ENCODE data around the gene DCDC1.

Gene DCDC1

GRCh38 chr11:30875806-30876205 is 493.7 kb downstream of the DCDC1 start:
- Histone ChIP-seq H3K9ac (ENCODE audit: low read length in 5 of 5) (no peak overlapping the region), H3K27me3 (ENCODE audit: control insufficient read depth in 5 of 5, insufficient read depth in 4 of 5, low read length in 5 of 5) (no peaks in the 10 kb centered on the region)

DNA sequence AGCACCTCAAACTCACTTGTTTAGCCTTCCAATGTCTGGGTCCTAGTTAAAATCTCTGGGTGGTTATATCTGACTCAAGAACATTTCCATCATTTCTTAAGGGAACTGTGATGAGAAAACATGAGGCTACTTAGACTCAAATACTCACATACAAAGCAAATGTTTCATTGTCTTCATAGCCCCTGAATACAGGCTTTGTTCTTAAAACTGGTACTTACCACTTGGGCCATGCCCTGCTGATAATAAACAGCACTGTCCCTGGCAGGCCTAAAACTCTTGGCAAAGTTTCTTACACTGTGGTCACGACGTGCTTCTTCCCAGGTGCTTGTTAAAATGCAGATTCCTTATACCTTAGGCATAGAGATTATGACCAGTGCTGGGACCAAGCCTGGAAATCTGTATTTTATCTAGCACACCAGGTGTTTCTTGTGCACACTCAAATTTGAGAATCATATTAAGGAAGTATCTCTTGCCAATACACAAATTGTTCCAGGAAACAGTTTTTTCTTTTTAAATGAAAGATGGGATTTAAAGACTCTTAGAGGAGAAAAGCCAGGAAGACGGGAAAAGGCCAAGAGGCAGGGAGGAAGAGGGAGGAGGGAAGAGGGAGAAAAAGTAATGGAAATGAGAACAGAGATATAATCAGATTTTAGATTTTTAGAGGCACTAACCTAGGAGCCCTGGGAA is 495.5 kb downstream of the DCDC1 start:
- H3K27me3 ChIP-seq (ENCODE audit: control insufficient read depth in 5 of 5, insufficient read depth in 4 of 5, low read length in 5 of 5), result no peaks in the 10 kb centered on the region
- no peaks in the 10 kb centered on the region for H3K9me3 ChIP-seq (ENCODE audit: control insufficient read depth in 5 of 5, low read length in 5 of 5)
- peaks cover 0 to 20% (median 13%) of the 10 kb centered on the region in 5 donors for H3K4me1 ChIP-seq (ENCODE audit: control insufficient read depth in 5 of 5, insufficient read depth in 5 of 5, low read length in 5 of 5)
- H3K36me3 ChIP-seq (ENCODE audit: control insufficient read depth in 5 of 5, insufficient read depth in 5 of 5, low read length in 5 of 5), result no peaks in the 10 kb centered on the region
- no peak overlapping the region for H3K9ac ChIP-seq (ENCODE audit: low read length in 5 of 5)
- no peak overlapping the region for H3K4me3 ChIP-seq (ENCODE audit: low read depth in 1 of 5, low read length in 5 of 5)
- H3K27ac ChIP-seq (ENCODE audit: low read depth, low read length), result no peak overlapping the region

More at GRCh38 chr11:30875806-30876205, 493.7 kb downstream of the DCDC1 start:
- Histone ChIP-seq H3K9me3 (ENCODE audit: control insufficient read depth in 5 of 5, low read length in 5 of 5) (no peaks in the 10 kb centered on the region), H3K27ac (ENCODE audit: low read depth, low read length) (no peak overlapping the region), H3K4me1 (ENCODE audit: control insufficient read depth in 5 of 5, insufficient read depth in 5 of 5, low read length in 5 of 5) (peaks cover 0 to 27% (median 17%) of the 10 kb centered on the region in 5 donors), H3K36me3 (ENCODE audit: control insufficient read depth in 5 of 5, insufficient read depth in 5 of 5, low read length in 5 of 5) (no peaks in the 10 kb centered on the region), H3K4me3 (ENCODE audit: low read depth in 1 of 5, low read length in 5 of 5) (no peak overlapping the region)

GRCh38 chr11:30868626-30869081 is 500.9 kb downstream of the DCDC1 start:
- Histone ChIP-seq H3K9ac (ENCODE audit: low read length in 5 of 5) (no peak overlapping the region), H3K4me3 (ENCODE audit: low read depth in 1 of 5, low read length in 5 of 5) (no peak overlapping the region), H3K27ac (ENCODE audit: low read depth, low read length) (no peak overlapping the region), H3K9me3 (ENCODE audit: control insufficient read depth in 5 of 5, low read length in 5 of 5) (no peaks in the 10 kb centered on the region), H3K27me3 (ENCODE audit: control insufficient read depth in 5 of 5, insufficient read depth in 4 of 5, low read length in 5 of 5) (no peaks in the 10 kb centered on the region), H3K4me1 (ENCODE audit: control insufficient read depth in 5 of 5, insufficient read depth in 5 of 5, low read length in 5 of 5) (no peaks in the 10 kb centered on the region), H3K36me3 (ENCODE audit: control insufficient read depth in 5 of 5, insufficient read depth in 5 of 5, low read length in 5 of 5) (no peaks in the 10 kb centered on the region)

GRCh38 chr11:30863209-30863608 is 506.3 kb downstream of the DCDC1 start:
- no peaks in the 10 kb centered on the region for H3K36me3 ChIP-seq (ENCODE audit: control insufficient read depth in 5 of 5, insufficient read depth in 5 of 5, low read length in 5 of 5)
- no peak overlapping the region for H3K27ac ChIP-seq (ENCODE audit: low read depth, low read length)
- H3K9ac ChIP-seq (ENCODE audit: low read length in 5 of 5), result no peak overlapping the region
- no peak overlapping the region for H3K4me3 ChIP-seq (ENCODE audit: low read depth in 1 of 5, low read length in 5 of 5)
- no peaks in the 10 kb centered on the region for H3K9me3 ChIP-seq (ENCODE audit: control insufficient read depth in 5 of 5, low read length in 5 of 5)
- H3K27me3 ChIP-seq (ENCODE audit: control insufficient read depth in 5 of 5, insufficient read depth in 4 of 5, low read length in 5 of 5), result peaks cover 0 to 7% (median 0%) of the 10 kb centered on the region in 5 donors
- H3K4me1 ChIP-seq (ENCODE audit: control insufficient read depth in 5 of 5, insufficient read depth in 5 of 5, low read length in 5 of 5), result peaks cover 0 to 6% (median 0%) of the 10 kb centered on the region in 5 donors

DNA sequence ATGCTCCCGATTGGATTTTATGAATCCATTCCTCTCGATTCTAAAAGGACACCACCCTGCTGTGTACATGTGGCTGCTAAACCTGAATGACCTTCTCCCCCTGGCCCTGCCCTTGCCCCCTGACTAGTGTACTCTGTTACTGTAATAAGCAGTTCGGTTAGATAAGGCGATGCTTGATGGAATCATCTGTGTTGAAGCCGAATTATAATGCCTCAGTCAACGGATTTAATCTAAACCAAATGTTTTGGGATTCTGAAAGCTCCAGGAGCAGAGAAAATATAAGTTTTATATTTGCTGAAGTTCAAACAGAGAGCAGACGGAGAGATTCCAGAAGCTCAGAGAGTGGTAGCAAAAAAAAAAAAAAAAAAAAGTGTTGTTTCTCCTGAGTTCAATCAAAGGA is 508.0 kb downstream of the DCDC1 start:
- Histone ChIP-seq H3K4me3 (ENCODE audit: low read depth in 1 of 5, low read length in 5 of 5) (no peak overlapping the region), H3K27ac (ENCODE audit: low read depth, low read length) (no peak overlapping the region), H3K4me1 (ENCODE audit: control insufficient read depth in 5 of 5, insufficient read depth in 5 of 5, low read length in 5 of 5) (peaks cover 0 to 6% (median 0%) of the 10 kb centered on the region in 5 donors), H3K36me3 (ENCODE audit: control insufficient read depth in 5 of 5, insufficient read depth in 5 of 5, low read length in 5 of 5) (no peaks in the 10 kb centered on the region), H3K27me3 (ENCODE audit: control insufficient read depth in 5 of 5, insufficient read depth in 4 of 5, low read length in 5 of 5) (peaks cover 0 to 7% (median 0%) of the 10 kb centered on the region in 5 donors), H3K9me3 (ENCODE audit: control insufficient read depth in 5 of 5, low read length in 5 of 5) (no peaks in the 10 kb centered on the region), H3K9ac (ENCODE audit: low read length in 5 of 5) (no peak overlapping the region)

GRCh38 chr11:30861064-30861463 is 508.5 kb downstream of the DCDC1 start:
- no peaks in the 10 kb centered on the region for H3K36me3 ChIP-seq (ENCODE audit: control insufficient read depth in 5 of 5, insufficient read depth in 5 of 5, low read length in 5 of 5)
- H3K27me3 ChIP-seq (ENCODE audit: control insufficient read depth in 5 of 5, insufficient read depth in 4 of 5, low read length in 5 of 5), result peaks cover 0 to 7% (median 0%) of the 10 kb centered on the region in 5 donors
- H3K9me3 ChIP-seq (ENCODE audit: control insufficient read depth in 5 of 5, low read length in 5 of 5), result no peaks in the 10 kb centered on the region
- H3K4me1 ChIP-seq (ENCODE audit: control insufficient read depth in 5 of 5, insufficient read depth in 5 of 5, low read length in 5 of 5), result peaks cover 0 to 6% (median 0%) of the 10 kb centered on the region in 5 donors
- H3K4me3 ChIP-seq (ENCODE audit: low read depth in 1 of 5, low read length in 5 of 5), result no peak overlapping the region
- H3K27ac ChIP-seq (ENCODE audit: low read depth, low read length), result no peak overlapping the region
- no peak overlapping the region for H3K9ac ChIP-seq (ENCODE audit: low read length in 5 of 5)

GRCh38 chr11:30860146-30860545 is 509.4 kb downstream of the DCDC1 start:
- Histone ChIP-seq H3K27me3 (ENCODE audit: control insufficient read depth in 5 of 5, insufficient read depth in 4 of 5, low read length in 5 of 5) (peaks cover 0 to 7% (median 0%) of the 10 kb centered on the region in 5 donors), H3K9ac (ENCODE audit: low read length in 5 of 5) (no peak overlapping the region), H3K27ac (ENCODE audit: low read depth, low read length) (no peak overlapping the region), H3K4me1 (ENCODE audit: control insufficient read depth in 5 of 5, insufficient read depth in 5 of 5, low read length in 5 of 5) (peaks cover 0 to 8% (median 0%) of the 10 kb centered on the region in 5 donors), H3K9me3 (ENCODE audit: control insufficient read depth in 5 of 5, low read length in 5 of 5) (no peaks in the 10 kb centered on the region), H3K4me3 (ENCODE audit: low read depth in 1 of 5, low read length in 5 of 5) (no peak overlapping the region), H3K36me3 (ENCODE audit: control insufficient read depth in 5 of 5, insufficient read depth in 5 of 5, low read length in 5 of 5) (no peaks in the 10 kb centered on the region)

DNA sequence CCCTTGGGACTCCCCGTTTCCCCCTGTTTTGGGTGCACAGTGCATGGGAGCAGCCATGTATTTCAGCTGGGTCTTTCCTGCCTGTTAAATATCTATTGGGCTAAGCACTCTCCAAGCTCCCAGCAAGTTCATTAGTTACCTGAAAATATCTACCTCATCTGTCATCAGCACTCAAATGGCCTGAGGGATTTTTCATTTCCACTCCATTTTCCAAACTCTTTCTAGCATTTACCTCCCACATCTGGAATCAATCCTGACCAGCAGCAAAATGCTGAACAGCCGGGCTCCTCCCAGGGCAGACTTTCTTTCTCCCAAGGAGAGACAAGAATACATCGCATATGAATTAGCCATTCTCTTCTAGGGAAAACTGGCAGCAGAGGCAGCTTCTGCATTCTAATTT is 509.9 kb downstream of the DCDC1 start:
- H3K4me3 ChIP-seq (ENCODE audit: low read depth in 1 of 5, low read length in 5 of 5), result no peak overlapping the region
- H3K9me3 ChIP-seq (ENCODE audit: control insufficient read depth in 5 of 5, low read length in 5 of 5), result no peaks in the 10 kb centered on the region
- H3K4me1 ChIP-seq (ENCODE audit: control insufficient read depth in 5 of 5, insufficient read depth in 5 of 5, low read length in 5 of 5), result peaks cover 0 to 9% (median 0%) of the 10 kb centered on the region in 5 donors
- no peak overlapping the region for H3K9ac ChIP-seq (ENCODE audit: low read length in 5 of 5)
- H3K27me3 ChIP-seq (ENCODE audit: control insufficient read depth in 5 of 5, insufficient read depth in 4 of 5, low read length in 5 of 5), result peaks cover 0 to 7% (median 0%) of the 10 kb centered on the region in 5 donors
- no peaks in the 10 kb centered on the region for H3K36me3 ChIP-seq (ENCODE audit: control insufficient read depth in 5 of 5, insufficient read depth in 5 of 5, low read length in 5 of 5)
- H3K27ac ChIP-seq (ENCODE audit: low read depth, low read length), result no peak overlapping the region

DNA sequence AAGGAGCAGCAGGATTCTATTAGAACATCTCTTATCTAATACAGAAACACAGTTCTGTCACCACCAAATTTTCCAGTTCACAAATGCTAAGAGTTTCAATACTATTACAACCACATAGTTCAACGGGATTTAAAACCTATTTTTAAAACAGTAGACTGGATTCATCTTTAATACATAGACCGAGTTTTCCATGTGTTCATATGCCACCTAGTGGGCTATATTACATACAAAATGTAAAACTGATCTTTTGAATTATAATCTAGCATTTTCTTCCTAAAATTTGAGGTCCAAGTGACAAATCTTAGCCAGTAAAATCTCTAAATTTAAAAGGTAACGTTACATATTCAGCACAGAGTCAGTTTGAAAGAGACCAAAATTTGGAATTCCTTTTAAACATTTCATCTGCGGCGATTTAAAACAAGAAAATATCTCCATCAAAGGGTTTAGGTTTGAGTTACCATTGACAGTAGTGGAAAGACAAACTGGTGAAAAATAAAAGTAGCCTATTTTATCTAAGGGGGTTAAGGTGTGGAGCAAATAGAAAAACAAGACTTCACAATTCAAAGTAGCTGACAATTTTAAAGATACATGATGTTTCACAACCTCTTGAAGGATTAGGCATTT is 514.0 kb downstream of the DCDC1 start:
- Histone ChIP-seq H3K9me3 (ENCODE audit: control insufficient read depth in 5 of 5, low read length in 5 of 5) (no peaks in the 10 kb centered on the region), H3K27ac (ENCODE audit: low read depth, low read length) (no peak overlapping the region), H3K4me1 (ENCODE audit: control insufficient read depth in 5 of 5, insufficient read depth in 5 of 5, low read length in 5 of 5) (peaks cover 0 to 9% (median 0%) of the 10 kb centered on the region in 5 donors), H3K36me3 (ENCODE audit: control insufficient read depth in 5 of 5, insufficient read depth in 5 of 5, low read length in 5 of 5) (no peaks in the 10 kb centered on the region), H3K9ac (ENCODE audit: low read length in 5 of 5) (no peak overlapping the region), H3K4me3 (ENCODE audit: low read depth in 1 of 5, low read length in 5 of 5) (no peak overlapping the region), H3K27me3 (ENCODE audit: control insufficient read depth in 5 of 5, insufficient read depth in 4 of 5, low read length in 5 of 5) (peaks cover 0 to 2% (median 0%) of the 10 kb centered on the region in 5 donors)

- Histone ChIP-seq H3K4me1 (ENCODE audit: control insufficient read depth in 5 of 5, insufficient read depth in 5 of 5, low read length in 5 of 5) (peaks cover 0 to 3% (median 0%) of the 10 kb centered on the region in 5 donors), H3K9me3 (ENCODE audit: control insufficient read depth in 5 of 5, low read length in 5 of 5) (no peaks in the 10 kb centered on the region), H3K4me3 (ENCODE audit: low read depth in 1 of 5, low read length in 5 of 5) (no peak overlapping the region), H3K36me3 (ENCODE audit: control insufficient read depth in 5 of 5, insufficient read depth in 5 of 5, low read length in 5 of 5) (no peaks in the 10 kb centered on the region), H3K9ac (ENCODE audit: low read length in 5 of 5) (no peak overlapping the region), H3K27ac (ENCODE audit: low read depth, low read length) (no peak overlapping the region), H3K27me3 (ENCODE audit: control insufficient read depth in 5 of 5, insufficient read depth in 4 of 5, low read length in 5 of 5) (no peaks in the 10 kb centered on the region)
Observed at GRCh38 chr11:30853439-30853838, 516.1 kb downstream of the DCDC1 start.
